ENCODE data around the gene SGSM1.

SGSM1 gene

GRCh38 chr22:24826710-24827285, 20.8 kb downstream of the SGSM1 start:
- Histone ChIP-seq H3K9ac (ENCODE audit: low read depth, low read length) (no peak overlapping the region), H3K27me3 (ENCODE audit: insufficient read depth, low read length, poor library complexity) (peaks cover 2% of the 10 kb centered on the region), H3K4me1 (ENCODE audit: insufficient read depth, low read length) (no peaks in the 10 kb centered on the region), H3K36me3 (ENCODE audit: insufficient read depth, low read length) (no peaks in the 10 kb centered on the region), H3K4me3 (ENCODE audit: low read depth in 1 of 2, low read length in 2 of 2) (no peak overlapping the region), H3K79me2 (ENCODE audit: insufficient read depth, low read length) (no peaks in the 10 kb centered on the region), H4K20me1 (ENCODE audit: insufficient read depth, low read length) (no peaks in the 10 kb centered on the region), H3K27ac (ENCODE audit: low read length) (no peak overlapping the region), H2AFZ (ENCODE audit: low read depth, low read length) (no peak overlapping the region), H3K9me3 (ENCODE audit: insufficient read depth, low read length, severe bottlenecking) (no peaks in the 10 kb centered on the region), H3K4me2 (ENCODE audit: insufficient read depth, low read length) (no peak overlapping the region)
- ATAC-seq (ENCODE audit: insufficient read depth, low read depth) (no peak), DNase-seq (no peak)
- no peak for TF ChIP-seq EZH2 (IDR thresholded peaks at IDR 0.05; ENCODE audit: borderline replicate concordance, low read depth, low read length, severe bottlenecking)
- TF ChIP-seq, protein P1, sequence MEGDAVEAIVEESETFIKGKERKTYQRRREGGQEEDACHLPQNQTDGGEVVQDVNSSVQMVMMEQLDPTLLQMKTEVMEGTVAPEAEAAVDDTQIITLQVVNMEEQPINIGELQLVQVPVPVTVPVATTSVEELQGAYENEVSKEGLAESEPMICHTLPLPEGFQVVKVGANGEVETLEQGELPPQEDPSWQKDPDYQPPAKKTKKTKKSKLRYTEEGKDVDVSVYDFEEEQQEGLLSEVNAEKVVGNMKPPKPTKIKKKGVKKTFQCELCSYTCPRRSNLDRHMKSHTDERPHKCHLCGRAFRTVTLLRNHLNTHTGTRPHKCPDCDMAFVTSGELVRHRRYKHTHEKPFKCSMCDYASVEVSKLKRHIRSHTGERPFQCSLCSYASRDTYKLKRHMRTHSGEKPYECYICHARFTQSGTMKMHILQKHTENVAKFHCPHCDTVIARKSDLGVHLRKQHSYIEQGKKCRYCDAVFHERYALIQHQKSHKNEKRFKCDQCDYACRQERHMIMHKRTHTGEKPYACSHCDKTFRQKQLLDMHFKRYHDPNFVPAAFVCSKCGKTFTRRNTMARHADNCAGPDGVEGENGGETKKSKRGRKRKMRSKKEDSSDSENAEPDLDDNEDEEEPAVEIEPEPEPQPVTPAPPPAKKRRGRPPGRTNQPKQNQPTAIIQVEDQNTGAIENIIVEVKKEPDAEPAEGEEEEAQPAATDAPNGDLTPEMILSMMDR (IDR thresholded peaks at IDR 0.05; ENCODE audit: borderline replicate concordance, extremely low read depth, low read length, poor library complexity, severe bottlenecking), result no peak

GRCh38 chr22:24827296-24827695, 21.3 kb downstream of the SGSM1 start:
- no peak for ATAC-seq (ENCODE audit: insufficient read depth, low read depth)
- Histone ChIP-seq H3K4me1 (ENCODE audit: insufficient read depth, low read length) (no peaks in the 10 kb centered on the region), H4K20me1 (ENCODE audit: insufficient read depth, low read length) (no peaks in the 10 kb centered on the region), H3K9me3 (ENCODE audit: insufficient read depth, low read length, severe bottlenecking) (no peaks in the 10 kb centered on the region), H2AFZ (ENCODE audit: low read depth, low read length) (no peak overlapping the region), H3K4me2 (ENCODE audit: insufficient read depth, low read length) (no peak overlapping the region), H3K27me3 (ENCODE audit: insufficient read depth, low read length, poor library complexity) (peaks cover 2% of the 10 kb centered on the region), H3K4me3 (ENCODE audit: low read depth in 1 of 2, low read length in 2 of 2) (no peak overlapping the region), H3K27ac (ENCODE audit: low read length) (no peak overlapping the region), H3K36me3 (ENCODE audit: insufficient read depth, low read length) (no peaks in the 10 kb centered on the region), H3K9ac (ENCODE audit: low read depth, low read length) (no peak overlapping the region), H3K79me2 (ENCODE audit: insufficient read depth, low read length) (no peaks in the 10 kb centered on the region)
- DNase-seq, result no peak
- no peak for TF ChIP-seq EZH2 (IDR thresholded peaks at IDR 0.05; ENCODE audit: borderline replicate concordance, low read depth, low read length, severe bottlenecking)
- TF ChIP-seq, protein P1 (IDR thresholded peaks at IDR 0.05; ENCODE audit: borderline replicate concordance, extremely low read depth, low read length, poor library complexity, severe bottlenecking), result no peak

DNA sequence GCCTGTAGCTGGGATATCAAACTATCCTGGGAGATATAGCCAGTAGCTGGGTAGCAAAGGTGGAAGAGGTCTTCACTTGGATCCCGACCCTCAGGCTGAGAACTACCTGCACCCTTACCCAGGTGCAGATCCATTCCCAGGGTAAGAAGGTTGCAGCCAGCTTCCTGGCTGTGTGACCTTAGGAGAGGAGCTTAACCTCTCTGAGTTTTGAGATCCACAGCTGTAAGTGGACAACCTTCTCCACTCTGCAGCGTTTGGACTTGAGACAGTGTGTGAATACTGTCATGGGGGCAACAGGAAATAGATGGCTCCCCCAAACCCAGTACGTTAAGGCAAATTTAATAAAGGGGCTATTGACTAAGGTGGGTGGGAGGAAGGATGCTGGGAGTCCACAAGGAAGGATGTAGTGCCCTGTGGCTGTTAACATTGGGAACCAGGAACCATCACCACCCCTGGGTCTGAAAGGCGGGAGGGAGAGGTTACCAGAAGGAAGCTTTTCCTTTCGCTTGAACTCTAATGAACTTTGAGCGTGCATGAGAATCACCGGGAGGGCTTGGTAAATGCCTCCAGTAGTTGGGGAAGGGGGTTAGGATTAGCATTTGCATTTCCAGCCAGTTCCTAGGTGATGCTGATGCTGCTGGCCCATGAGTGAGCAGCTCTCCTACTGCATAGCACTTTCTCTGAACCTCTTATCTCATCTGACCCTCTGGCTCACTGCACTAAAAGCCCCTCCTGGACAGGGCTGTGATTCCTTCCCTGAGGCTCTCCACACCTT, 24.4 kb downstream of the SGSM1 start:
- H3K79me2 ChIP-seq (ENCODE audit: insufficient read depth, low read length), result no peaks in the 10 kb centered on the region
- TF ChIP-seq, protein P1 (IDR thresholded peaks at IDR 0.05; ENCODE audit: borderline replicate concordance, extremely low read depth, low read length, poor library complexity, severe bottlenecking), result no peak
- TF ChIP-seq EZH2 (IDR thresholded peaks at IDR 0.05; ENCODE audit: borderline replicate concordance, low read depth, low read length, severe bottlenecking), result no peak
- H3K4me2 ChIP-seq (ENCODE audit: insufficient read depth, low read length), result no peak overlapping the region
- H2AFZ ChIP-seq (ENCODE audit: low read depth, low read length), result no peak overlapping the region
- H4K20me1 ChIP-seq (ENCODE audit: insufficient read depth, low read length), result no peaks in the 10 kb centered on the region
- ATAC-seq (ENCODE audit: insufficient read depth, low read depth) (no peak), DNase-seq (no peak)
- no peaks in the 10 kb centered on the region for H3K4me1 ChIP-seq (ENCODE audit: insufficient read depth, low read length)
- no peak overlapping the region for H3K9ac ChIP-seq (ENCODE audit: low read depth, low read length)
- H3K27me3 ChIP-seq (ENCODE audit: insufficient read depth, low read length, poor library complexity), result peaks cover 12% of the 10 kb centered on the region
- no peak overlapping the region for H3K27ac ChIP-seq (ENCODE audit: low read length)
- no peaks in the 10 kb centered on the region for H3K36me3 ChIP-seq (ENCODE audit: insufficient read depth, low read length)
- no peaks in the 10 kb centered on the region for H3K9me3 ChIP-seq (ENCODE audit: insufficient read depth, low read length, severe bottlenecking)
- H3K4me3 ChIP-seq (ENCODE audit: low read depth in 1 of 2, low read length in 2 of 2), result no peak overlapping the region

Measured in DND-41 (cell line).